Mesothelial cell of epicardium (in vitro differentiated cells): ENCODE results near the gene MIA2. TPM values are rescaled to one million over a fixed set of nuclear protein-coding genes. Genes with fewer than 3 reads are reported as not detected.

ENCODE experiments used
- DNase-seq, 2 experiments: peaks; one replicate each; pipeline ENCODE4 v3.0.0; 2021; ENCODE audit warnings: low spot score in 2 of 2; ENCODE audit not compliant: unreplicated experiment in 2 of 2
- H3K27ac Mint-ChIP-seq: 2 replicates; pipeline ENCODE4 v1.8.0; 2021; ENCODE audit warnings: mixed read lengths
- H3K27me3 Mint-ChIP-seq: 2 replicates; pipeline ENCODE4 v1.8.0; 2021; ENCODE audit warnings: low read depth, mixed read lengths
- H3K36me3 Mint-ChIP-seq: 2 replicates; pipeline ENCODE4 v1.8.0; 2021; ENCODE audit warnings: mixed read lengths
- H3K4me1 Mint-ChIP-seq: 2 replicates; pipeline ENCODE4 v1.8.0; 2021; ENCODE audit warnings: mixed read lengths
- H3K4me3 Mint-ChIP-seq: 2 replicates; pipeline ENCODE4 v1.8.0; 2021; ENCODE audit warnings: mild to moderate bottlenecking, moderate library complexity, mixed read lengths
- H3K9me3 Mint-ChIP-seq: 2 replicates; pipeline ENCODE4 v1.8.0; 2021; ENCODE audit warnings: mixed read lengths
- CTCF ChIP-seq: fragments of 200-600 bp; sonication (generic); IDR thresholded peaks from one replicate; pipeline ENCODE4 v1.5.0; 2021; ENCODE audit warnings: antibody characterized with exemption; ENCODE audit not compliant: unreplicated experiment
- total RNA-seq: library from RNA; stranded (reverse); gene quantifications from 3 replicates; pipeline ENCODE4 v1.2.1, GENCODE V29; 2021

MIA2 gene
- total RNA-seq, 1 donor from 2014 or later = 18.9 TPM

- H3K9me3 Mint-ChIP-seq = no peaks in the 10 kb centered on the region
- no peak overlapping the region for H3K27ac Mint-ChIP-seq
- H3K4me1 Mint-ChIP-seq = peaks cover 23% of the 10 kb centered on the region
- no peaks in the 10 kb centered on the region for H3K27me3 Mint-ChIP-seq
- no peaks in the 10 kb centered on the region for H3K36me3 Mint-ChIP-seq
- no peak for DNase-seq
- no peak for TF ChIP-seq CTCF
- no peak overlapping the region for H3K4me3 Mint-ChIP-seq
These were observed 200.7 kb downstream of the MIA2 start for GRCh38 chr14:39434401-39434800.

GRCh38 chr14:39435241-39435640 lies 201.5 kb downstream of the MIA2 start:
- no peaks in the 10 kb centered on the region for H3K9me3 Mint-ChIP-seq
- H3K36me3 Mint-ChIP-seq = no peaks in the 10 kb centered on the region
- TF ChIP-seq CTCF = no peak
- H3K27ac Mint-ChIP-seq = no peak overlapping the region
- no peak for DNase-seq
- no peak overlapping the region for H3K4me3 Mint-ChIP-seq
- peaks cover 15% of the 10 kb centered on the region for H3K4me1 Mint-ChIP-seq
- no peaks in the 10 kb centered on the region for H3K27me3 Mint-ChIP-seq

Other genes with a start within 250 kb of the MIA2 start
- gene SEC23A, start 130.7 kb upstream of the MIA2 start, total RNA-seq = 94.9 to 107 TPM (median 104 TPM) in 3 replicates
- 13.9 to 17.0 TPM (median 15.8 TPM) in 3 replicates for gene GEMIN2, start 119.6 kb upstream of the MIA2 start, total RNA-seq
- gene TRAPPC6B, start 63.6 kb upstream of the MIA2 start, total RNA-seq = 18.9 to 20.1 TPM (median 20.0 TPM) in 3 replicates
- 118 to 131 TPM (median 125 TPM) in 3 replicates for gene PNN, start 58.7 kb upstream of the MIA2 start, total RNA-seq
- gene FBXO33, start 198.5 kb downstream of the MIA2 start, total RNA-seq = 10.5 to 12.7 TPM (median 10.6 TPM) in 3 replicates